ENCODE data around the gene GAN.

GRCh38 chr16:81371106-81371505 is 56.3 kb downstream of the GAN start:
- TF ChIP-seq CTCF (IDR thresholded peaks at IDR 0.05; ENCODE audit: low read depth, low read length) (no peak), EZH2phosphoT487 (IDR thresholded peaks at IDR 0.05; ENCODE audit: low read depth) (no peak)

Data from OCI-LY3 (cell line).